ENCODE measurements around the gene CLCN5.

Gene CLCN5

GRCh38 chrX:50088645-50089044 is 166.2 kb downstream of the CLCN5 start:
- no peak for DNase-seq (ENCODE audit: low spot score)

- DNase-seq (ENCODE audit: low spot score) = no peak
These were observed 171.2 kb downstream of the CLCN5 start for GRCh38 chrX:50093625-50094024.

GRCh38 chrX:50097071-50097470 is 174.7 kb downstream of the CLCN5 start:
- no peak for DNase-seq (ENCODE audit: low spot score)

GRCh38 chrX:50098241-50098640 is 175.8 kb downstream of the CLCN5 start:
- DNase-seq (ENCODE audit: low spot score) = no peak

- no peak for DNase-seq (ENCODE audit: low spot score)
These were observed 176.4 kb downstream of the CLCN5 start for GRCh38 chrX:50098749-50099148.

GRCh38 chrX:50099331-50099730 is 176.9 kb downstream of the CLCN5 start:
- DNase-seq (ENCODE audit: low spot score) = no peak

GRCh38 chrX:50100188-50100587 is 177.8 kb downstream of the CLCN5 start:
- peak; percentile 13 for DNase-seq (ENCODE audit: low spot score)

- DNase-seq (ENCODE audit: low spot score) = no peak
These were observed 180.8 kb downstream of the CLCN5 start for GRCh38 chrX:50103176-50103575.

GRCh38 chrX:50103866-50104566 is 181.6 kb downstream of the CLCN5 start:
- no peak for DNase-seq (ENCODE audit: low spot score)

- no peak for DNase-seq (ENCODE audit: low spot score)
These were observed 183.8 kb downstream of the CLCN5 start for GRCh38 chrX:50106051-50106675.

- DNase-seq (ENCODE audit: low spot score) = no peak
These were observed 185.1 kb downstream of the CLCN5 start for GRCh38 chrX:50107470-50107869.

GRCh38 chrX:50108264-50108663 is 185.9 kb downstream of the CLCN5 start:
- no peak for DNase-seq (ENCODE audit: low spot score)

- DNase-seq (ENCODE audit: low spot score) = no peak
These were observed 189.3 kb downstream of the CLCN5 start for GRCh38 chrX:50111742-50112141.

GRCh38 chrX:50114113-50114512 is 191.7 kb downstream of the CLCN5 start:
- DNase-seq (ENCODE audit: low spot score) = no peak

- no peak for DNase-seq (ENCODE audit: low spot score)
These were observed 193.6 kb downstream of the CLCN5 start for GRCh38 chrX:50115973-50116372.

GRCh38 chrX:50117476-50117875 is 195.1 kb downstream of the CLCN5 start:
- DNase-seq (ENCODE audit: low spot score) = no peak

GRCh38 chrX:50125480-50125879 is 203.1 kb downstream of the CLCN5 start:
- no peak for DNase-seq (ENCODE audit: low spot score)

- no peak for DNase-seq (ENCODE audit: low spot score)
These were observed 225.6 kb downstream of the CLCN5 start for GRCh38 chrX:50147972-50148371.
